Peyer's patch (tissue), 4 donors: ENCODE measurements around the gene PRELP.

ENCODE experiments used
- CTCF ChIP-seq, 6 experiments: fragments of 450-650 bp in 4 of 6; fragments of 200-600 bp in 2 of 6; sonication (generic) in 1 of 6; IDR thresholded peaks; one replicate each; pipeline ENCODE4 v1.5.1; 2017 to 2019; ENCODE audit warnings: antibody characterized with exemption in 6 of 6, mild to moderate bottlenecking in 3 of 6, moderate library complexity in 1 of 6
- POLR2A ChIP-seq, 2 donors: fragments of 450-650 bp; IDR thresholded peaks; one replicate each; pipeline ENCODE4 v1.5.1; 2017; ENCODE audit warnings: antibody characterized with exemption in 2 of 2, mild to moderate bottlenecking in 2 of 2, moderate library complexity in 2 of 2

DNA sequence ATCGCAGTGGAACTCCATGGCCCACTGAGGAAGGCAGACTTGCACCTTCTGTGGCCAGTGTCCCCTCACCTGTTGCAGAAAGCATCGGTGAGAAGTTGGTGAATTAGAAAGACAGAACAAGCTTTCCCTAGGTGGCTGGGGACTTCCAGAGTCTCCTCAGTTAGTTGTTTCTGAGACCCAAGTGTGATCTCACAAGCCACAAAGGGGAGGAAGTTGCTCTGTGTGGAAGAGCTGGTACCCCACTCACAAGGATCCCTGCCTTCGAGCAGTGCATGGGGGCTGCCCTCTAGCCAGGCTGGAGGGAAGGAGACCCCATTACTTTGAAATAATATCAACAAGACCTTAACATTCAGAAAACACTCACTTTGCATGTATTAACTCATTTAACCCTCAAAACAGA, 2.1 kb downstream of the PRELP start:
- TF ChIP-seq POLR2A (IDR thresholded peaks at IDR 0.05) (no peak), CTCF (IDR thresholded peaks at IDR 0.05) (no peak)
